Measurements from ENCODE around the gene BMERB1.

DNA sequence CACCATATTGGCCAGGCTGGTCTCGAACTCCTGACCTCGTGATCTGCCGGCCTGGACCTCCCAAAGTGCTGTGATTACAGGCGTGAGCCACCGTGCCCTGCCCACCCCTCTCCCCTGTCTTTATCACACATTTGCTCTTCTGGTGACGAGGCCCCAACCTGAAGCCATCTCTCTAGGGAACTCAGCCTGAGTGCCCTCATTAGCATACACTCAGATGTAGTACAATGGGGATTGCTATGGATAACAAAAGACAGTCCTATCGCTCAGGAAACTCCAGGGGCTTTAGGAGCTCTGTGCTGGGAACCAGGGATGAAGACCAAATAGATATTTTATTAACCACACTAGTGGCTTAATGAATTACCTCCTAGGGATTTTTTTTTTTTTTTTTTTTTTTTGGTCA, 107.9 kb downstream of the BMERB1 start:
- TF ChIP-seq, protein P1, sequence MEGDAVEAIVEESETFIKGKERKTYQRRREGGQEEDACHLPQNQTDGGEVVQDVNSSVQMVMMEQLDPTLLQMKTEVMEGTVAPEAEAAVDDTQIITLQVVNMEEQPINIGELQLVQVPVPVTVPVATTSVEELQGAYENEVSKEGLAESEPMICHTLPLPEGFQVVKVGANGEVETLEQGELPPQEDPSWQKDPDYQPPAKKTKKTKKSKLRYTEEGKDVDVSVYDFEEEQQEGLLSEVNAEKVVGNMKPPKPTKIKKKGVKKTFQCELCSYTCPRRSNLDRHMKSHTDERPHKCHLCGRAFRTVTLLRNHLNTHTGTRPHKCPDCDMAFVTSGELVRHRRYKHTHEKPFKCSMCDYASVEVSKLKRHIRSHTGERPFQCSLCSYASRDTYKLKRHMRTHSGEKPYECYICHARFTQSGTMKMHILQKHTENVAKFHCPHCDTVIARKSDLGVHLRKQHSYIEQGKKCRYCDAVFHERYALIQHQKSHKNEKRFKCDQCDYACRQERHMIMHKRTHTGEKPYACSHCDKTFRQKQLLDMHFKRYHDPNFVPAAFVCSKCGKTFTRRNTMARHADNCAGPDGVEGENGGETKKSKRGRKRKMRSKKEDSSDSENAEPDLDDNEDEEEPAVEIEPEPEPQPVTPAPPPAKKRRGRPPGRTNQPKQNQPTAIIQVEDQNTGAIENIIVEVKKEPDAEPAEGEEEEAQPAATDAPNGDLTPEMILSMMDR (IDR thresholded peaks at IDR 0.05; ENCODE audit: poor library complexity), result no peak
- TF ChIP-seq EZH2 (IDR thresholded peaks at IDR 0.05; ENCODE audit: borderline replicate concordance), result no peak
- TF ChIP-seq EZH2phosphoT487 (IDR thresholded peaks at IDR 0.05; ENCODE audit: low read depth, severe bottlenecking, unreplicated experiment), result no peak
